B cell (primary cell): ENCODE data around the gene ZNF268. TPM values are rescaled to one million over a fixed set of nuclear protein-coding genes. Genes with fewer than 3 reads are reported as not detected.

Source experiments
- ATAC-seq: fragments of 200-7000 bp; cut with Tn5 transposase; one replicate; pipeline ENCODE4 v1.10.0; 2021; ENCODE audit warnings: low read depth, mild to moderate bottlenecking, moderate number of reproducible peaks, moderate library complexity
- CTCF ChIA-PET: fragments of 350-600 bp; sonication (Branson Sonifier 250); formaldehyde crosslinking; loops from one replicate; lab custom pipeline; 2021; ENCODE audit warnings: antibody characterized with exemption, inconsistent platforms; lab: Charles Lee
- POLR2A ChIA-PET: fragments of 350-600 bp; sonication (Branson Sonifier 250); formaldehyde crosslinking; loops from one replicate; lab custom pipeline; 2021; ENCODE audit warnings: antibody characterized with exemption; lab: Charles Lee
- DNase-seq: peaks from one replicate; pipeline ENCODE4 v3.0.0; 2013
- H2AFZ ChIP-seq: 2 replicates; pipeline ENCODE4 v1.6.1; 2012; ENCODE audit warnings: mild to moderate bottlenecking, low read depth, low read length; ENCODE audit not compliant: insufficient read depth, poor library complexity, severe bottlenecking
- H3K27ac ChIP-seq, 2 donors: 1 replicate in 1 of 2; 2 replicates in 1 of 2; pipeline ENCODE4 v1.5.1; 2012 to 2013; ENCODE audit warnings: low read length in 2 of 2, mild to moderate bottlenecking in 2 of 2, moderate library complexity in 1 of 2
- H3K27me3 ChIP-seq, 4 experiments: fragments of 200-600 bp in 1 of 4; sonication (generic) in 1 of 4; replicated peaks in 1 of 4; 1 replicate in 2 of 4; 2 replicates in 2 of 4; pipeline versions ENCODE4 v1.6.1 to v1.7.0; 2013 to 2016; ENCODE audit warnings: low read length in 3 of 4, mild to moderate bottlenecking in 2 of 4, mixed read lengths in 1 of 4, moderate library complexity in 1 of 4; ENCODE audit not compliant: insufficient read depth in 4 of 4, control insufficient read depth in 3 of 4; ENCODE audit errors: control extremely low read depth in 1 of 4
- H3K36me3 ChIP-seq, 2 experiments: replicated peaks in 1 of 2; 1 replicate in 1 of 2; 2 replicates in 1 of 2; pipeline versions ENCODE4 v1.6.1 to v1.7.1; 2013; ENCODE audit warnings: low read length in 1 of 2; ENCODE audit not compliant: insufficient read depth in 2 of 2, control insufficient read depth in 1 of 2; ENCODE audit errors: control extremely low read depth in 1 of 2, extremely low read depth in 1 of 2
- H3K4me1 ChIP-seq, 2 donors: fragments of 200-600 bp in 1 of 2; sonication (generic) in 1 of 2; 1 replicate in 1 of 2; 2 replicates in 1 of 2; pipeline versions ENCODE4 v1.5.1 to v1.6.1; 2013 to 2017; ENCODE audit warnings: low read length in 2 of 2; ENCODE audit not compliant: control insufficient read depth in 2 of 2, insufficient read depth in 2 of 2
- H3K4me2 ChIP-seq: replicated peaks from 2 replicates; pipeline ENCODE3; 2012; ENCODE audit warnings: mild to moderate bottlenecking, low read depth, low read length; ENCODE audit not compliant: poor library complexity, severe bottlenecking
- H3K4me3 ChIP-seq, 5 experiments: fragments of 200-600 bp in 1 of 5; sonication (generic) in 1 of 5; 1 replicate in 3 of 5; 2 replicates in 2 of 5; pipeline versions ENCODE4 v1.5.1 to v1.7.0; 2011 to 2016; ENCODE audit warnings: low read length in 4 of 5, mild to moderate bottlenecking in 4 of 5, low read depth in 2 of 5, control low read depth in 1 of 5, moderate library complexity in 1 of 5; ENCODE audit not compliant: insufficient read depth in 1 of 5; ENCODE audit errors: control extremely low read depth in 1 of 5, extremely low read depth in 1 of 5
- H3K79me2 ChIP-seq: fragments of 200-600 bp; sonication (generic); one replicate; pipeline ENCODE4 v1.6.0; 2016; ENCODE audit warnings: low read length; ENCODE audit not compliant: control insufficient read depth, insufficient read depth
- H3K9ac ChIP-seq: fragments of 200-600 bp; sonication (generic); 2 replicates; pipeline ENCODE4 v1.6.1; 2017; ENCODE audit warnings: mild to moderate bottlenecking, low read length, moderate library complexity
- H3K9me3 ChIP-seq, 3 donors: one replicate each; pipeline versions ENCODE4 v1.6.1 to v1.7.1; 2013; ENCODE audit warnings: low read length in 2 of 3; ENCODE audit not compliant: control insufficient read depth in 2 of 3, insufficient read depth in 1 of 3; ENCODE audit errors: control extremely low read depth in 1 of 3
- H4K20me1 ChIP-seq: 2 replicates; pipeline ENCODE4 v1.6.0; 2012; ENCODE audit warnings: mild to moderate bottlenecking, low read length; ENCODE audit not compliant: insufficient read depth, control insufficient read depth, poor library complexity, severe bottlenecking
- H3K27ac Mint-ChIP-seq: one replicate; pipeline ENCODE4 v1.8.0; 2021; ENCODE audit warnings: mixed read lengths
- H3K27me3 Mint-ChIP-seq: one replicate; pipeline ENCODE4 v1.8.0; 2021; ENCODE audit warnings: mixed read lengths
- H3K4me1 Mint-ChIP-seq: one replicate; pipeline ENCODE4 v1.8.0; 2021; ENCODE audit warnings: mixed read lengths
- H3K4me3 Mint-ChIP-seq: one replicate; pipeline ENCODE4 v1.8.0; 2021; ENCODE audit warnings: mixed read lengths
- H3K9me3 Mint-ChIP-seq: one replicate; pipeline ENCODE4 v1.8.0; 2022; ENCODE audit warnings: mixed read lengths; ENCODE audit not compliant: insufficient read depth
- EZH2 ChIP-seq: IDR thresholded peaks from 2 replicates; pipeline ENCODE4 v1.6.1; 2012; ENCODE audit warnings: borderline replicate concordance, low read depth, mild to moderate bottlenecking, moderate library complexity, low read length; ENCODE audit not compliant: insufficient read depth, poor library complexity, severe bottlenecking
- WGBS: methylation state at CpG from one replicate; pipeline ENCODE4 v1.1.5; 2013; ENCODE audit warnings: missing lambda C conversion rate; ENCODE audit not compliant: insufficient coverage; 5-methylcytosine and 5-hydroxymethylcytosine counted together
- intact Hi-C: fragments of 100-400 bp; cut with micrococcal nuclease; formaldehyde crosslinking; loops from one replicate; pipeline ENCODE4 v1.10.0; 2022
- polyA plus RNA-seq: library from polyadenylated mRNA; depleted of rRNA; stranded (reverse); fragments of >200 nt; gene quantifications from 2 replicates; pipeline ENCODE4 v1.2.3, GENCODE V29; 2012
- total RNA-seq, 2 donors: library from RNA; stranded (reverse); fragments of 120-200 nt in 1 of 2; gene quantifications; 1 replicate in 1 of 2; 2 replicates in 1 of 2; pipeline versions ENCODE4 v1.2.3 to v1.2.4, GENCODE V29; 2013 to 2022
- TF ChIP-seq, protein P1 (sequence below): fragments of 200-600 bp; IDR thresholded peaks from one replicate; pipeline ENCODE4 v1.8.0; 2022; ENCODE audit warnings: antibody characterized with exemption, mild to moderate bottlenecking

ZNF268 gene
- total and polyA plus RNA-seq, 2 donors (not counting 1 experiment from before 2014, with no cell fraction given), result 4.1 to 37.1 TPM

DNA sequence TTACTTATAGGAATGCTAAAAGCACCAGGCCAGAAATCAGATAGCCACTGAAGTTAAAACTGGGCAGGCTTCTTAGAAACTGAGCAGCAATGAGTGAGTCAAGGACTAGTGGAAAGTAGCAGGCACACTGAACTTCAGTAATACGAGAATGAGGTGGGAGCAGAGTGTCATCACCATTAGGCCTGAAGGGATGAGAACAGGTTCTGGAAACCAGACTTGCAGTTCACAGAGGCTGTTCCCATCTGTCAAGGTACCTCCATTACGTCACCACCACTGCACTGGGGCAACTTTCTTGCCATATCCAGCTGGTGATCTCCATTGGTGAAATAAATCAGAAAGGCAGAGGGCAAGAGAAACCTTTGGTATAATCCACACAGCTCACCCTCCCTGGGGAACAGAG is 35.3 kb upstream of the ZNF268 start:
- intact Hi-C loops, result no loop called here
- no peaks in the 10 kb centered on the region for H3K4me1 Mint-ChIP-seq

DNA sequence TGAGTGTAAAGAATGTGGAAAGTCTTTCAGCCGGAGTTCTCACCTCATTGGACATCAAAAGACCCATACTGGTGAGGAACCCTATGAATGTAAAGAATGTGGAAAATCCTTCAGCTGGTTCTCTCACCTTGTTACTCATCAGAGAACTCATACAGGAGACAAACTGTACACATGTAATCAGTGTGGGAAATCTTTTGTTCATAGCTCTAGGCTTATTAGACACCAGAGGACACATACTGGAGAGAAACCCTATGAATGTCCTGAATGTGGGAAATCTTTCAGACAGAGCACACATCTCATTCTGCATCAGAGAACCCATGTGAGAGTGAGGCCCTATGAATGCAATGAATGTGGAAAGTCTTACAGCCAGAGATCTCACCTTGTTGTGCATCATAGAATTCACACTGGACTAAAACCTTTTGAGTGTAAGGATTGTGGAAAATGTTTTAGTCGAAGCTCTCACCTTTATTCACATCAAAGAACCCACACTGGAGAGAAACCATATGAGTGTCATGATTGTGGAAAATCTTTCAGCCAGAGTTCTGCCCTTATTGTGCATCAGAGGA is 25.1 kb upstream of the ZNF268 start:
- TF ChIP-seq, protein P1, sequence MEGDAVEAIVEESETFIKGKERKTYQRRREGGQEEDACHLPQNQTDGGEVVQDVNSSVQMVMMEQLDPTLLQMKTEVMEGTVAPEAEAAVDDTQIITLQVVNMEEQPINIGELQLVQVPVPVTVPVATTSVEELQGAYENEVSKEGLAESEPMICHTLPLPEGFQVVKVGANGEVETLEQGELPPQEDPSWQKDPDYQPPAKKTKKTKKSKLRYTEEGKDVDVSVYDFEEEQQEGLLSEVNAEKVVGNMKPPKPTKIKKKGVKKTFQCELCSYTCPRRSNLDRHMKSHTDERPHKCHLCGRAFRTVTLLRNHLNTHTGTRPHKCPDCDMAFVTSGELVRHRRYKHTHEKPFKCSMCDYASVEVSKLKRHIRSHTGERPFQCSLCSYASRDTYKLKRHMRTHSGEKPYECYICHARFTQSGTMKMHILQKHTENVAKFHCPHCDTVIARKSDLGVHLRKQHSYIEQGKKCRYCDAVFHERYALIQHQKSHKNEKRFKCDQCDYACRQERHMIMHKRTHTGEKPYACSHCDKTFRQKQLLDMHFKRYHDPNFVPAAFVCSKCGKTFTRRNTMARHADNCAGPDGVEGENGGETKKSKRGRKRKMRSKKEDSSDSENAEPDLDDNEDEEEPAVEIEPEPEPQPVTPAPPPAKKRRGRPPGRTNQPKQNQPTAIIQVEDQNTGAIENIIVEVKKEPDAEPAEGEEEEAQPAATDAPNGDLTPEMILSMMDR, result no peak
- TF ChIP-seq EZH2, result no peak
- H3K27ac ChIP-seq, result no peak overlapping the region
- no peak overlapping the region for H2AFZ ChIP-seq
- H3K9me3 ChIP-seq, result peaks cover 18 to 89% (median 45%) of the 10 kb centered on the region in 3 donors
- ATAC-seq, result no peak
- ChIA-PET POLR2A (no interaction called here), CTCF (no interaction called here)
- Mint-ChIP-seq H3K4me3 (no peak overlapping the region), H3K4me1 (no peaks in the 10 kb centered on the region), H3K27ac (no peak overlapping the region), H3K9me3 (peaks cover 34% of the 10 kb centered on the region), H3K27me3 (no peaks in the 10 kb centered on the region)
- H3K4me1 ChIP-seq, result no peaks in the 10 kb centered on the region
- no peak overlapping the region for H3K4me2 ChIP-seq
- no peak overlapping the region for H3K9ac ChIP-seq
- no CpG with 5 or more reads among the region's 2 CpGs for WGBS
- no peak overlapping the region for H3K4me3 ChIP-seq
- no peak for DNase-seq
- no peaks in the 10 kb centered on the region for H4K20me1 ChIP-seq
- intact Hi-C loops, result no loop called here
- no peaks in the 10 kb centered on the region for H3K27me3 ChIP-seq
- H3K79me2 ChIP-seq, result no peaks in the 10 kb centered on the region
- H3K36me3 ChIP-seq, result peaks cover 6 to 48% of the 10 kb centered on the region in 2 experiments

More for the DNA sequence above, 35.3 kb upstream of the ZNF268 start:
- TF ChIP-seq EZH2, result no peak
- TF ChIP-seq, protein P1, result no peak
- ATAC-seq (no peak), DNase-seq (no peak)
- Histone ChIP-seq H3K27ac (no peak overlapping the region), H4K20me1 (no peaks in the 10 kb centered on the region), H3K27me3 (no peaks in the 10 kb centered on the region), H2AFZ (no peak overlapping the region), H3K9me3 (peaks cover 4 to 62% (median 51%) of the 10 kb centered on the region in 3 donors), H3K79me2 (no peaks in the 10 kb centered on the region), H3K9ac (no peak overlapping the region), H3K4me2 (no peak overlapping the region), H3K4me1 (no peaks in the 10 kb centered on the region), H3K4me3 (no peak overlapping the region), H3K36me3 (peaks cover 1 to 22% of the 10 kb centered on the region in 2 experiments)
- ChIA-PET POLR2A (no interaction called here), CTCF (no interaction called here)
- Mint-ChIP-seq H3K27me3 (no peaks in the 10 kb centered on the region), H3K4me3 (no peak overlapping the region), H3K27ac (no peak overlapping the region), H3K9me3 (peaks cover 32% of the 10 kb centered on the region)
- WGBS, result 100% methylated on average over 1 of the region's 2 CpGs
